HEK293T (cell line): ENCODE results near the gene ZBTB20.
A peak's percentile ranks its signal among the peaks of the same experiment; 100 is the strongest.

Experiments used
- CTCF ChIA-PET: fragments of 350-600 bp; formaldehyde crosslinking; extraction: SDS; loops from one replicate; lab custom pipeline; 2021; ENCODE audit warnings: antibody characterized with exemption, inconsistent platforms; lab: Yijun Ruan, JAX
- POLR2A ChIA-PET: fragments of 350-600 bp; formaldehyde crosslinking; extraction: SDS; loops from one replicate; lab custom pipeline; 2020; ENCODE audit warnings: antibody characterized with exemption, inconsistent platforms; lab: Yijun Ruan, JAX
- DNase-seq: peaks from one replicate; pipeline ENCODE4 v3.0.0; 2012; ENCODE audit warnings: mixed read lengths; ENCODE audit errors: extremely low spot score
- ARNT ChIP-seq: fragments of 450-650 bp; IDR thresholded peaks from 2 replicates; pipeline ENCODE4 v1.6.1; 2017; ENCODE audit warnings: mild to moderate bottlenecking
- BHLHE40 ChIP-seq: fragments of 450-650 bp; IDR thresholded peaks from 2 replicates; pipeline ENCODE4 v1.6.1; 2016; ENCODE audit warnings: mild to moderate bottlenecking, moderate library complexity, borderline replicate concordance
- CTBP1 ChIP-seq: fragments of 450-650 bp; IDR thresholded peaks from 2 replicates; pipeline ENCODE4 v1.6.1; 2016; ENCODE audit warnings: borderline replicate concordance
- ELF4 ChIP-seq: fragments of 450-650 bp; IDR thresholded peaks from 2 replicates; pipeline ENCODE4 v1.6.1; 2017; ENCODE audit warnings: antibody characterized with exemption
- FOXA1 ChIP-seq: fragments of 450-650 bp; IDR thresholded peaks from 2 replicates; pipeline ENCODE4 v1.6.1; 2016; ENCODE audit warnings: mild to moderate bottlenecking
- FOXK2 ChIP-seq: fragments of 450-650 bp; IDR thresholded peaks from 2 replicates; pipeline ENCODE4 v1.6.1; 2016; ENCODE audit warnings: mild to moderate bottlenecking
- FOXM1 ChIP-seq: fragments of 450-650 bp; IDR thresholded peaks from 2 replicates; pipeline ENCODE4 v1.6.1; 2017; ENCODE audit warnings: mild to moderate bottlenecking, borderline replicate concordance
- HDGF ChIP-seq: fragments of 450-650 bp; IDR thresholded peaks from 2 replicates; pipeline ENCODE4 v1.6.1; 2017; ENCODE audit warnings: antibody characterized with exemption, borderline replicate concordance
- L3MBTL2 ChIP-seq: fragments of 450-650 bp; conservative IDR thresholded peaks from 2 replicates; pipeline ENCODE4 v1.6.1; 2016; ENCODE audit warnings: mild to moderate bottlenecking
- LEF1 ChIP-seq: fragments of 450-650 bp; IDR thresholded peaks from 2 replicates; pipeline ENCODE4 v1.6.1; 2017; ENCODE audit warnings: mild to moderate bottlenecking, borderline replicate concordance
- NFRKB ChIP-seq: fragments of 450-650 bp; IDR thresholded peaks from 2 replicates; pipeline ENCODE4 v1.6.1; 2016; ENCODE audit warnings: mild to moderate bottlenecking, moderate library complexity
- PKNOX1 ChIP-seq: fragments of 450-650 bp; IDR thresholded peaks from 2 replicates; pipeline ENCODE4 v1.6.1; 2016
- SP1 ChIP-seq: fragments of 450-650 bp; IDR thresholded peaks from 2 replicates; pipeline ENCODE4 v1.6.1; 2017
- SUZ12 ChIP-seq: fragments of 450-650 bp; IDR thresholded peaks from 2 replicates; pipeline ENCODE4 v1.6.1; 2016; ENCODE audit warnings: mild to moderate bottlenecking
- TARDBP ChIP-seq: fragments of 450-650 bp; IDR thresholded peaks from 2 replicates; pipeline ENCODE4 v1.6.1; 2016
- ZNF384 ChIP-seq: fragments of 450-650 bp; IDR thresholded peaks from 2 replicates; pipeline ENCODE4 v1.6.1; 2016

ZBTB20 gene

GRCh38 chr3:114319453-114319852 is 827.6 kb downstream of the ZBTB20 start:
- DNase-seq, result peak; percentile 13
- CTCF ChIA-PET, result no interaction called here
- POLR2A ChIA-PET, result no interaction called here
- TF ChIP-seq TARDBP (no peak), SUZ12 (no peak), PKNOX1 (no peak), NFRKB (no peak), LEF1 (no peak), CTBP1 (no peak), FOXA1 (no peak), ELF4 (no peak), BHLHE40 (no peak), HDGF (no peak), ARNT (no peak), FOXM1 (no peak)

GRCh38 chr3:114318295-114318694 is 828.8 kb downstream of the ZBTB20 start:
- TF ChIP-seq LEF1 (no peak), HDGF (no peak), BHLHE40 (no peak), ELF4 (no peak), ZNF384 (no peak), PKNOX1 (no peak), NFRKB (no peak), ARNT (no peak), L3MBTL2 (no peak), SP1 (no peak), FOXA1 (no peak)
- POLR2A ChIA-PET, result no interaction called here
- CTCF ChIA-PET, result no interaction called here
- DNase-seq, result no peak

GRCh38 chr3:114314282-114314681 is 832.8 kb downstream of the ZBTB20 start:
- CTCF ChIA-PET, result no interaction called here
- POLR2A ChIA-PET, result no interaction called here
- DNase-seq, result no peak
- no peak for TF ChIP-seq L3MBTL2
- no peak for TF ChIP-seq HDGF
- no peak for TF ChIP-seq CTBP1
- TF ChIP-seq TARDBP, result no peak
- TF ChIP-seq LEF1, result no peak
- no peak for TF ChIP-seq ZNF384

- ChIA-PET POLR2A (no interaction called here), CTCF (no interaction called here)
- DNase-seq, result no peak
- TF ChIP-seq SP1 (no peak), PKNOX1 (no peak), FOXM1 (no peak), BHLHE40 (no peak), HDGF (no peak), L3MBTL2 (no peak), ARNT (no peak), LEF1 (no peak), NFRKB (no peak), TARDBP (no peak), ELF4 (no peak), ZNF384 (no peak), FOXA1 (no peak), SUZ12 (no peak), CTBP1 (no peak), FOXK2 (no peak)
These were observed 833.7 kb downstream of the ZBTB20 start for GRCh38 chr3:114313426-114313825.

- DNase-seq, result no peak
- ChIA-PET CTCF (interaction anchor here (0.7 kb wide), 1 partner anchor 74 kb away, joined by 4 read pairs; no protein-coding TSS in a partner anchor), POLR2A (no interaction called here)
- no peak for TF ChIP-seq FOXK2
- no peak for TF ChIP-seq ARNT
- no peak for TF ChIP-seq LEF1
- TF ChIP-seq NFRKB, result no peak
- no peak for TF ChIP-seq CTBP1
- TF ChIP-seq BHLHE40, result no peak
- TF ChIP-seq FOXA1, result no peak
- TF ChIP-seq SUZ12, result no peak
- TF ChIP-seq ELF4, result no peak
- no peak for TF ChIP-seq HDGF
- TF ChIP-seq SP1, result no peak
- TF ChIP-seq TARDBP, result no peak
- TF ChIP-seq PKNOX1, result no peak
These were observed 836.4 kb downstream of the ZBTB20 start for GRCh38 chr3:114310695-114311094.

GRCh38 chr3:114308830-114309229 is 838.3 kb downstream of the ZBTB20 start:
- DNase-seq, result no peak
- POLR2A ChIA-PET, result no interaction called here

More at GRCh38 chr3:114308830-114309229, 838.3 kb downstream of the ZBTB20 start:
- TF ChIP-seq FOXK2, result no peak
- TF ChIP-seq ARNT, result no peak
- TF ChIP-seq FOXA1, result no peak
- no peak for TF ChIP-seq BHLHE40
- no peak for TF ChIP-seq ZNF384
- TF ChIP-seq ELF4, result no peak
- no peak for TF ChIP-seq PKNOX1
- TF ChIP-seq NFRKB, result no peak
- no peak for TF ChIP-seq SP1
- TF ChIP-seq SUZ12, result no peak
- TF ChIP-seq TARDBP, result no peak
- TF ChIP-seq LEF1, result no peak
- TF ChIP-seq L3MBTL2, result no peak
- no peak for TF ChIP-seq CTBP1
- no peak for TF ChIP-seq FOXM1
- TF ChIP-seq HDGF, result no peak
- CTCF ChIA-PET, result no interaction called here
